ENCODE data around the gene PICK1.

The PICK1 gene

GRCh38 chr22:38122616-38123015 is 65.4 kb downstream of the PICK1 start:
- Histone ChIP-seq H3K27me3 (ENCODE audit: control insufficient read depth, insufficient read depth, low read length) (no peaks in the 10 kb centered on the region), H3K4me1 (ENCODE audit: control insufficient read depth, insufficient read depth, low read length) (no peaks in the 10 kb centered on the region), H3K4me3 (ENCODE audit: low read length) (no peak overlapping the region), H3K36me3 (ENCODE audit: insufficient read depth, low read length) (no peaks in the 10 kb centered on the region), H3K9me3 (replicated peaks; ENCODE audit: low read length) (no peaks in the 10 kb centered on the region), H3K9ac (ENCODE audit: low read depth, low read length) (no peak overlapping the region), H3K4me2 (ENCODE audit: low read length) (no peak overlapping the region)

- Histone ChIP-seq H3K36me3 (ENCODE audit: insufficient read depth, low read length) (no peaks in the 10 kb centered on the region), H3K27me3 (ENCODE audit: control insufficient read depth, insufficient read depth, low read length) (no peaks in the 10 kb centered on the region), H3K9ac (ENCODE audit: low read depth, low read length) (no peak overlapping the region), H3K4me1 (ENCODE audit: control insufficient read depth, insufficient read depth, low read length) (no peaks in the 10 kb centered on the region), H3K4me2 (ENCODE audit: low read length) (no peak overlapping the region), H3K9me3 (replicated peaks; ENCODE audit: low read length) (no peaks in the 10 kb centered on the region), H3K4me3 (ENCODE audit: low read length) (no peak overlapping the region)
Observed at GRCh38 chr22:38124236-38124974, 67.2 kb downstream of the PICK1 start.

DNA sequence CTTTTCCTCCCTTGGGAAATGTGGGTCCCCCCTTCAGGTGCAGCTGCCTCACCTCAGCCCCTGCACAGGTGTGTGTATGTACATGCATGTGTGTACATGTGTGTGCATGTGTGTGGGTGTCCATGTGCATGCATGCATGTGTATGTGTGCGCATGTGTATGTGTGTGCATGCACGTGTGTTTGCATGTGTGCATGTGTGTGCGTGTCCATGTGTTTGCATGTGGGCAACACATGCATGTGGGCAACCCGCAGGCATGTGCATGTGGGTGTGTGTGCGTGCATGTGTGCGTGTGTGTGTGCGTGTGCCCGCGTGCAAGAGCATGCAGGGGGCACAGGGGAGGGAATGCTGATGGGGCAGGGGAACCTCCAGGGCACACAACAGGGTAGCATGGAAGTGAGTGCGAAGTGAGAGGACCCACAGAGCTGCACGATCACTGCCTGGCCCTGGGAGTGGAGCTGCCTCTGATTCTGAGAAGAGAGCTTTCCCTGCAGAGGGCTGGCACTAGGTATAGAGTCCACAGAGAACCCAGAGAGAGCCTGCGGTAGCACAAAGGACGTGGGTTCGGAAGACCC is 67.9 kb downstream of the PICK1 start:
- no peak overlapping the region for H3K9ac ChIP-seq (ENCODE audit: low read depth, low read length)
- no peak overlapping the region for H3K4me3 ChIP-seq (ENCODE audit: low read length)
- no peaks in the 10 kb centered on the region for H3K4me1 ChIP-seq (ENCODE audit: control insufficient read depth, insufficient read depth, low read length)
- H3K9me3 ChIP-seq (replicated peaks; ENCODE audit: low read length), result no peaks in the 10 kb centered on the region
- no peaks in the 10 kb centered on the region for H3K36me3 ChIP-seq (ENCODE audit: insufficient read depth, low read length)
- H3K27me3 ChIP-seq (ENCODE audit: control insufficient read depth, insufficient read depth, low read length), result no peaks in the 10 kb centered on the region
- no peak overlapping the region for H3K4me2 ChIP-seq (ENCODE audit: low read length)
